Upper lobe of left lung (tissue), 4 donors: Measurements from ENCODE around the gene ZFAND6.

Source experiments
- EP300 ChIP-seq, 4 donors: sonication (generic); formaldehyde crosslinking; IDR thresholded peaks; one replicate each; pipeline ENCODE4 v1.5.1; 2017; ENCODE audit warnings: antibody characterized with exemption in 4 of 4, control low read depth in 2 of 4
- TF ChIP-seq, protein P1 (sequence below), 6 experiments: fragments of 450-650 bp in 4 of 6; fragments of 200-600 bp in 2 of 6; sonication (generic) in 2 of 6; IDR thresholded peaks; one replicate each; pipeline ENCODE4 v1.5.1; 2016 to 2019; ENCODE audit warnings: antibody characterized with exemption in 6 of 6

DNA sequence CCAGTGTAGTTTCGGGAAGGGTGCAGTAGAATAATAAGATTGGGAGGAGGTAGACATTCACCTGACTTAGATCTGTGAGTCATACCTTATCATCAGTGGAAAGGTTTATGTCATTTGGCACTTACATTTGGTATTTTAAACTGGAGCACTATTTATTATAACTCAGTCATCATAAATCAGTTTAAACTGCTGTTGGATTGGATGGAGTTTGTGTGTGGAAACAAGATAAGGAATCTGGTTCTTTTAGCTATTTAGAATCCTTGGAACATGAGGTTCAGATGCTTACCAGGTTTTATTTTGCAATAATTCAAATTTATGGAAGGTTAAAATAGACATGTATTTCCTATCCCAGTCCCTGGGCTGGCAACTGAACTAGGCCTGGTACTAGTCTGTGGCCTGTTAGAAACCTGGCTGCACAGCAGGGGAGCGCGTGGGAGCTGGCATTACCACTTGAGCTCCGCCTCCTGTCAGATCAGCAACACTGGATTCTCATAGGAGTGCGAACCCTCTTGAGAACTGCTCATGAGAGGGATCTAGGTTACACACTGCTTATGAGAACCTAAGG is 34.5 kb downstream of the ZFAND6 start:
- TF ChIP-seq, protein P1, sequence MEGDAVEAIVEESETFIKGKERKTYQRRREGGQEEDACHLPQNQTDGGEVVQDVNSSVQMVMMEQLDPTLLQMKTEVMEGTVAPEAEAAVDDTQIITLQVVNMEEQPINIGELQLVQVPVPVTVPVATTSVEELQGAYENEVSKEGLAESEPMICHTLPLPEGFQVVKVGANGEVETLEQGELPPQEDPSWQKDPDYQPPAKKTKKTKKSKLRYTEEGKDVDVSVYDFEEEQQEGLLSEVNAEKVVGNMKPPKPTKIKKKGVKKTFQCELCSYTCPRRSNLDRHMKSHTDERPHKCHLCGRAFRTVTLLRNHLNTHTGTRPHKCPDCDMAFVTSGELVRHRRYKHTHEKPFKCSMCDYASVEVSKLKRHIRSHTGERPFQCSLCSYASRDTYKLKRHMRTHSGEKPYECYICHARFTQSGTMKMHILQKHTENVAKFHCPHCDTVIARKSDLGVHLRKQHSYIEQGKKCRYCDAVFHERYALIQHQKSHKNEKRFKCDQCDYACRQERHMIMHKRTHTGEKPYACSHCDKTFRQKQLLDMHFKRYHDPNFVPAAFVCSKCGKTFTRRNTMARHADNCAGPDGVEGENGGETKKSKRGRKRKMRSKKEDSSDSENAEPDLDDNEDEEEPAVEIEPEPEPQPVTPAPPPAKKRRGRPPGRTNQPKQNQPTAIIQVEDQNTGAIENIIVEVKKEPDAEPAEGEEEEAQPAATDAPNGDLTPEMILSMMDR (IDR thresholded peaks at IDR 0.05), result no peak
- TF ChIP-seq EP300 (IDR thresholded peaks at IDR 0.05), result no peak
